HepG2 (cell line): Measurements from ENCODE around the gene EPG5. TPM values are rescaled to one million over a fixed set of nuclear protein-coding genes. Genes with fewer than 3 reads are reported as not detected.

Experiments used
- ATAC-seq: fragments of 200-7000 bp; cut with Tn5 transposase; 3 replicates; pipeline ENCODE4 v1.9.1; 2020; ENCODE audit warnings: mild to moderate bottlenecking, moderate library complexity
- BruUV-seq: library from RNA; stranded (reverse); fragments of 400-500 nt; replicated peaks from 2 replicates; lab custom pipeline; 2021; lab: Mats Ljungman, UMichigan
- CTCF ChIA-PET: fragments of 300-600 bp; formaldehyde crosslinking; extraction: SDS; loops from one replicate; lab custom pipeline; 2021; ENCODE audit warnings: low total read pairs, inconsistent platforms, low intra/inter-chr PET ratio; lab: Yijun Ruan, JAX
- POLR2A ChIA-PET: fragments of 350-600 bp; sonication (Branson Sonifier 250); formaldehyde crosslinking; loops from one replicate; lab custom pipeline; 2020; ENCODE audit warnings: antibody characterized with exemption, inconsistent platforms; lab: Yijun Ruan, JAX
- DNase-seq: peaks from one replicate; pipeline ENCODE4 v3.0.0-alpha.2; 2015; ENCODE audit warnings: low spot score
- FAIRE-seq: peaks from 3 replicates; lab custom pipeline; 2011; peaks lifted over from hg19 to GRCh38; lab: Jason Lieb, UNC
- H2AFZ ChIP-seq: one replicate; pipeline ENCODE4 v1.6.1; 2011; ENCODE audit warnings: low read length, inconsistent platforms
- H3K27ac ChIP-seq: fragments of 300-600 bp; 3 replicates; pipeline ENCODE4 v1.8.0; 2011; ENCODE audit warnings: mixed run types, mild to moderate bottlenecking, mixed read lengths, low read length, inconsistent platforms; ENCODE audit not compliant: insufficient read depth; ENCODE audit errors: extremely low read length
- H3K27me3 ChIP-seq, 2 experiments: fragments of 200-600 bp in 1 of 2; 2 replicates in 1 of 2; 3 replicates in 1 of 2; pipeline versions ENCODE4 v1.6.0 to v1.8.0; 2011; ENCODE audit warnings: low read length in 2 of 2, mild to moderate bottlenecking in 2 of 2, moderate library complexity in 2 of 2, inconsistent platforms in 1 of 2; ENCODE audit not compliant: insufficient read depth in 2 of 2, control insufficient read depth in 1 of 2
- H3K36me3 ChIP-seq, 2 experiments: fragments of 200-600 bp in 1 of 2; replicated peaks in 1 of 2; 2 replicates in 1 of 2; 3 replicates in 1 of 2; pipeline versions ENCODE4 v1.5.1 to v1.8.0; 2011; ENCODE audit warnings: low read length in 2 of 2, inconsistent platforms in 1 of 2; ENCODE audit not compliant: insufficient read depth in 2 of 2, control insufficient read depth in 1 of 2
- H3K4me1 ChIP-seq: 2 replicates; pipeline ENCODE4 v1.5.1; 2012; ENCODE audit warnings: low read length, inconsistent platforms; ENCODE audit not compliant: insufficient read depth
- H3K4me2 ChIP-seq: 2 replicates; pipeline ENCODE4 v1.6.0; 2011; ENCODE audit warnings: low read depth, low read length, inconsistent platforms
- H3K4me3 ChIP-seq, 3 experiments: fragments of 200-600 bp in 1 of 3; sonication (generic), shearing (Covaris generic) in 1 of 3; replicated peaks in 1 of 3; 2 replicates each; pipeline ENCODE4 v1.5.1; 2011 to 2016; ENCODE audit warnings: low read length in 3 of 3, inconsistent platforms in 2 of 3, low read depth in 2 of 3, mild to moderate bottlenecking in 2 of 3, control low read depth in 1 of 3, mixed read lengths in 1 of 3; ENCODE audit not compliant: insufficient read depth in 1 of 3
- H3K79me2 ChIP-seq: one replicate; pipeline ENCODE4 v1.6.1; 2011; ENCODE audit warnings: low read length, inconsistent platforms; ENCODE audit not compliant: insufficient read depth
- H3K9ac ChIP-seq: 2 replicates; pipeline ENCODE4 v1.6.0; 2011; ENCODE audit warnings: mild to moderate bottlenecking, low read depth, low read length, inconsistent platforms; ENCODE audit not compliant: insufficient read depth
- H3K9me3 ChIP-seq: 2 replicates; pipeline ENCODE4 v1.5.1; 2012; ENCODE audit warnings: mild to moderate bottlenecking, low read length
- H4K20me1 ChIP-seq: 2 replicates; pipeline ENCODE4 v1.6.0; 2011; ENCODE audit warnings: inconsistent platforms, mild to moderate bottlenecking, low read length, moderate library complexity; ENCODE audit not compliant: insufficient read depth
- NFIC ChIP-seq: IDR thresholded peaks from 2 replicates; pipeline ENCODE4 v1.6.1; 2012; ENCODE audit warnings: mild to moderate bottlenecking, low read length, inconsistent platforms
- SP4 ChIP-seq: sonication (generic); formaldehyde crosslinking; IDR thresholded peaks from 2 replicates; pipeline ENCODE4 v1.8.1; 2023; ENCODE audit warnings: mild to moderate bottlenecking, missing genetic modification reagents
- ZEB1 ChIP-seq: IDR thresholded peaks from 2 replicates; pipeline ENCODE4 v1.6.1; 2012; ENCODE audit warnings: mild to moderate bottlenecking, low read depth, inconsistent platforms; ENCODE audit not compliant: insufficient replicate concordance
- ZFY ChIP-seq: sonication (generic); formaldehyde crosslinking; IDR thresholded peaks from 2 replicates; pipeline ENCODE4 v1.4.0; 2020; ENCODE audit warnings: missing genetic modification reagents
- WGBS: methylation state at CpG from one replicate; pipeline ENCODE4 v1.1.6; 2017; ENCODE audit warnings: low lambda C conversion rate; 5-methylcytosine and 5-hydroxymethylcytosine counted together
- in situ Hi-C: cut with HindIII; loops from 2 replicates; pipeline ENCODE4 v1.10.0; 2017; ENCODE audit warnings: low pct_unique_long_range_greater_than_20kb; ENCODE audit not compliant: extremely low pct_ligation_motif_present
- intact Hi-C: fragments of 100-400 bp; cut with micrococcal nuclease; formaldehyde crosslinking; loops from one replicate; pipeline ENCODE4 v1.10.0; 2022; ENCODE audit not compliant: unreplicated experiment
- polyA plus RNA-seq, 8 experiments: library from polyadenylated mRNA; depleted of rRNA in 3 of 8; stranded (reverse) in 7 of 8; unstranded in 1 of 8; fragments of >200 nt; fragmentation: Illumina TruSeq in 4 of 8; extraction: Trizol in 4 of 8; gene quantifications; 2 replicates each; pipeline versions ENCODE4 v1.2.1 to v1.2.3, GENCODE V29; 2011 to 2016; ENCODE audit warnings: low read depth in 4 of 8, missing spikeins in 1 of 8, mixed read lengths in 1 of 8; ENCODE audit not compliant: insufficient read depth in 1 of 8
- total RNA-seq, 5 experiments: library from RNA; depleted of rRNA; stranded (reverse); fragments of >200 nt; fragmentation: Illumina TruSeq; extraction: Trizol; gene quantifications; 2 replicates each; pipeline ENCODE4 v1.2.3, GENCODE V29; 2016; ENCODE audit warnings: low read depth in 1 of 5
- TF ChIP-seq, protein P1 (sequence below): IDR thresholded peaks from 2 replicates; pipeline ENCODE4 v1.6.1; 2012; ENCODE audit warnings: low read length, improper control_type of control experiment

The EPG5 gene
- total and polyA plus RNA-seq, 2 of the 13 experiments (the other 11 are each of a cell fraction or from before 2014, with no cell fraction given): 6.7 to 9.3 TPM

DNA sequence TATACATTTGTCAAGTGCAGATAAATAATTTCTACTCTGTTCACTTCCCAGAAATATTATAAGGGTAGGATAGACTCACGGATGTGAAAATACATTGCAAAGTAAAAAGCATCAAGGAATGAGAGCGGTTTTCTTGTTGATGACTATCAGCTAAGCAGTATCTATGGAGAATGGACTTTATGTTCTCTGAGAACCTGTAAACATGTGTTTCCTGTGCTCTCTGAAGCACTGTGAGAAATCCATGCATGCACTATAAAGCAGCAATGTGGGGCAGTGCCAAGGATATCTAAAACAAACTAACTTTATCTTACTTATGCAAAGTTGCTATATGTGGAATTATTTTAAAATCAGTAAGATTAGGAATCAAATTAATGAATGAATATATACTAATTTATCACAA lies 146.1 kb downstream of the EPG5 start:
- no peak for FAIRE-seq

More for the DNA sequence above, 146.1 kb downstream of the EPG5 start:
- no peak overlapping the region for H3K27ac ChIP-seq
- no peak overlapping the region for H2AFZ ChIP-seq
- H3K4me2 ChIP-seq: no peak overlapping the region
- ATAC-seq (no peak), DNase-seq (no peak)
- 22% methylated on average over 2 of the region's 2 CpGs for WGBS
- no peaks in the 10 kb centered on the region for H4K20me1 ChIP-seq
- in situ Hi-C loops: no loop called here
- H3K9ac ChIP-seq: no peak overlapping the region
- no peaks in the 10 kb centered on the region for H3K9me3 ChIP-seq
- CTCF ChIA-PET: no interaction called here
- no peaks in the 10 kb centered on the region for H3K79me2 ChIP-seq
- no peaks in the 10 kb centered on the region for H3K4me1 ChIP-seq
- H3K27me3 ChIP-seq: no peaks in the 10 kb centered on the region; a peak in 1 of 5 replicates
- BruUV-seq: no TSS peak
- intact Hi-C loops: no loop called here
- H3K4me3 ChIP-seq: no peak overlapping the region
- TF ChIP-seq SP4 (CRISPR knock-in tag) (no peak), ZEB1 (no peak), ZFY (CRISPR knock-in tag) (no peak), NFIC (no peak)
- TF ChIP-seq, protein P1, sequence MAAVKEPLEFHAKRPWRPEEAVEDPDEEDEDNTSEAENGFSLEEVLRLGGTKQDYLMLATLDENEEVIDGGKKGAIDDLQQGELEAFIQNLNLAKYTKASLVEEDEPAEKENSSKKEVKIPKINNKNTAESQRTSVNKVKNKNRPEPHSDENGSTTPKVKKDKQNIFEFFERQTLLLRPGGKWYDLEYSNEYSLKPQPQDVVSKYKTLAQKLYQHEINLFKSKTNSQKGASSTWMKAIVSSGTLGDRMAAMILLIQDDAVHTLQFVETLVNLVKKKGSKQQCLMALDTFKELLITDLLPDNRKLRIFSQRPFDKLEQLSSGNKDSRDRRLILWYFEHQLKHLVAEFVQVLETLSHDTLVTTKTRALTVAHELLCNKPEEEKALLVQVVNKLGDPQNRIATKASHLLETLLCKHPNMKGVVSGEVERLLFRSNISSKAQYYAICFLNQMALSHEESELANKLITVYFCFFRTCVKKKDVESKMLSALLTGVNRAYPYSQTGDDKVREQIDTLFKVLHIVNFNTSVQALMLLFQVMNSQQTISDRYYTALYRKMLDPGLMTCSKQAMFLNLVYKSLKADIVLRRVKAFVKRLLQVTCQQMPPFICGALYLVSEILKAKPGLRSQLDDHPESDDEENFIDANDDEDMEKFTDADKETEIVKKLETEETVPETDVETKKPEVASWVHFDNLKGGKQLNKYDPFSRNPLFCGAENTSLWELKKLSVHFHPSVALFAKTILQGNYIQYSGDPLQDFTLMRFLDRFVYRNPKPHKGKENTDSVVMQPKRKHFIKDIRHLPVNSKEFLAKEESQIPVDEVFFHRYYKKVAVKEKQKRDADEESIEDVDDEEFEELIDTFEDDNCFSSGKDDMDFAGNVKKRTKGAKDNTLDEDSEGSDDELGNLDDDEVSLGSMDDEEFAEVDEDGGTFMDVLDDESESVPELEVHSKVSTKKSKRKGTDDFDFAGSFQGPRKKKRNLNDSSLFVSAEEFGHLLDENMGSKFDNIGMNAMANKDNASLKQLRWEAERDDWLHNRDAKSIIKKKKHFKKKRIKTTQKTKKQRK: no peak
- TF ChIP-seq, all 625 proteins: peak for 0
- no peaks in the 10 kb centered on the region for H3K36me3 ChIP-seq
- POLR2A ChIA-PET: no interaction called here
